GM19099 (cell line): Measurements from ENCODE around the gene MX1.

ENCODE experiments used
- POLR2A ChIP-seq: IDR thresholded peaks from 3 replicates; pipeline ENCODE4 v1.6.1; 2011; ENCODE audit warnings: low read depth; ENCODE audit not compliant: insufficient read length; ENCODE audit errors: extremely low read depth

Gene MX1

DNA sequence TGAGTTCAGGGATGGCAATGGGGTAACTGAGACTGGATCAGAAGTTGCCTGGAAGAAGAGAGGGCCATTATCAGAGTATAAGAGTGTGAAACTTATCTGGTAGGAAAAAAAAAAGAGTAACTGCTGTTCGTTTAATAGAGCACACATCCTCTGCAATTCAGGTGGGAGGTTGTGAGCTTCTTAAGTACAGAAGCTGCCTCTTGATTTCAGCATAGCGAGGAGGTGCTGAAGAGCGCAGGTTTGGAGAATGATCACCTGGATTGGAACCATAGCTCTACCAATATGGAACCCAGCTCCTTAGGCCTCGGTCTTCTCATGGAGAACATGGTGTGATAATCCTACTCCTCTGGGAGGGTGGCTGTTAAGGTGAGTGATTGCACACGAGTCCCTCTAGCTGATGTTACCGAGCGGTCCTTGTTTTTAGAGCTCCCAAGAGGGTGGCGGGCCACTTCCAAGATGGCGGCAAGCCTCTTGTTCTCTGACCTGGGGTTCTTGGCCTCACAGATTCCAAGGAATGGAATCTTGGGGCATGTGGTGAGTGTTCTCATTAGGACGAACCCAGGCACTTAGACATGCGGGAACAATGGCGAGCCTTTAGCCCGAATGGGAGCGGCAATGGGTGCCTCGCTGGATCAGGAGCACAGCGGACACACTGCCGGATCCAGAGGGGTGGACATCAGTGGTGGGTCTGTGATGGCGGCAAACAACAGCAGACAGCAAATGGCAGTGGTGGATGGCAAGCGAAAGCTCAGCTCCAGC is 3.3 kb upstream of the MX1 start:
- no peak for TF ChIP-seq POLR2A

DNA sequence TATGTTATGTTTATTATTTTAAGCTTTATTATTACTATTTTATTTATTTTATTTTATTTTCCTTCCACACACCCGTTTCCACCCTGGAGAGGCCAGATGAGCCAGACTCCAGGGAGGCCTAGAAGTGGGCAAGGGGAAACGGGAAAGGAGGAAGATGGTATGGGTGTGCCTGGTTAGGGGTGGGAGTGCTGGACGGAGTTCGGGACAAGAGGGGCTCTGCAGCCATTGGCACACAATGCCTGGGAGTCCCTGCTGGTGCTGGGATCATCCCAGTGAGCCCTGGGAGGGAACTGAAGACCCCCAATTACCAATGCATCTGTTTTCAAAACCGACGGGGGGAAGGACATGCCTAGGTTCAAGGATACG is 468 bp upstream of the MX1 start:
- TF ChIP-seq POLR2A: no peak

DNA sequence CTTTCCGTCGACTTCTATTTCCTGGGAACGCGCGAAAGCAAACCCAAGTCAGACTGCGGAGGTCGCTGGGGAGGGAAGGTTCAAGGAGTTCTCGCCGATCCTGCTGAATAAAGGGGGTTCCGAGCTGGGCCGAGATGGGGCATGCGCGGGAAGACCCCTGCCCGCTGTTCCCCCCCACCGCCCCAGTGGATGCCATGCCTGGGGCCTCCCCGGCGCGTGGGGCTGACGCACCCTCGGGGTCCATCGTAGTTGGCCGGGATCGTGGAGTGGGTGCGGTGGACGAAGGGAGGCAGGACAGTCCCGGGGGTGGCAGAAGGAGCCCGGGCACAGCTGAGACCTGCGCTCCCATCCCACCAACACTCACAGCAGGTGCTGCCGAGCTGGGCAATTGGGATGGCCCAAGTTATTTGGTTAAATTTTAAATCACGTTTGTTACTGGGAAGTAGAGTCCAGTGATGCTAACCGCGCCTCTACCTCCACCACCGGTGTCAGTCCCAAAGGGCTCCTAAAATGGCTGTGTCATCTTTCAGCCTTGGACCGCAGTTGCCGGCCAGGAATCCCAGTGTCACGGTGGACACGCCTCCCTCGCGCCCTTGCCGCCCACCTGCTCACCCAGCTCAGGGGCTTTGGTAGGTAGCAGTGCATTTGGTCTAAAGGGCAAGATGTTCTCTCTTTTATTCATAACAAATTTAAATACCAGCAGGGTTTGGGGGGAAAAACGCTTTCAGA is 801 bp downstream of the MX1 start:
- peak; percentile 22 for TF ChIP-seq POLR2A

DNA sequence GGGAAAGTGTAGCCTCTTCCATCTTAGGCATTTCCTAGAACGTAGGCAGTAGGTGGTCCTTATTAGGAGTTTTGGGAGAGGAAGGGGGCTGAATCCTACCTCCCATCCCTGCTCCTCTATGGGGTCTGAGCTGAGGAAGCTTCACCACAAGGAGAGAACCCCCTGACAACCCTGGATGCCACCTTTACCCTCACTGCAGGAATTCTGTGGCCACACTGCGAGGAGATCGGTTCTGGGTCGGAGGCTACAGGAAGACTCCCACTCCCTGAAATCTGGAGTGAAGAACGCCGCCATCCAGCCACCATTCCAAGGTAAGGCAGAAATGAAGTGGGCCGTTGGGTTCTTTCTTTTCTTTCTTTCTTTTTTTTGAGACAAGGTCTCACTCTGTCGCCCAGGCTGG is 1.5 kb downstream of the MX1 start:
- peak; percentile 7 for TF ChIP-seq POLR2A

DNA sequence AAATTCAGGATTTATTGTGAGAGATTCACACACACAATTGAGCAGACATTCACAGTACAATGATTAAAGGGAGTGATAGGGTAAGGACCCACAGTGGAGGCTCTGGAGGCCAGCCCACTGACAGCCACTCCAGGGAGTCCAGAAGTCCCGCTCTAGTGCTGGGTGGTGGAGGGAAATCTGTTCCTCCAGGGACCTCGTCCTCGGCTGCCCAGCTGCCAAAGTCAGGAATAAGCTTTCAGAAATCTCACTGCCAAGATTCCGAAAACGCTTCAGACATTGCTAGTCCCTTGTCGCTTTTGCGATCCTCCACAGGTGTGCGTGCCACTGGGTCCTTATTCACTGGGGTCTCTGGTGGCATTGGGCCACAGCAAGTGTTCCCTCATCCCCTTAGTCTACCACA is 2.3 kb downstream of the MX1 start:
- no peak for TF ChIP-seq POLR2A

DNA sequence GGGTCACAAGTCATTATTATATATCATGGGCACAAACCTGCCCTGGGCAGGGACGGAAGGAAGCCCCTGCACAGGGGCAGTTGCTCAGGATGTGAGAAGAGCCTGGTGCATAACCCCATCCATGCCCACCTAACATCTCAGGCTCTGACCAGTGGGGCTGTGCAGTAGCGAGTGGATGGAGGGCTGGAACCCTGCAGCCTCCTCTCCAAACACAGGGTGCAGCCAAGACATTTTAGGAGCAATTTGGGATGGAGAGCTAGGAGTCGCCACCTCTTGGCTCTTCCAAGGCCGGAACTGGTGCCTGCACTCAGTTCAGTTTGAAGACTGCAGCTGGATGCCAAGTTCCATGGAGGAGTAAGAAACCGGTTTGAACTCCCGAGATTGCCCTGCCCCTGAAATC is 2.8 kb downstream of the MX1 start:
- TF ChIP-seq POLR2A: no peak

DNA sequence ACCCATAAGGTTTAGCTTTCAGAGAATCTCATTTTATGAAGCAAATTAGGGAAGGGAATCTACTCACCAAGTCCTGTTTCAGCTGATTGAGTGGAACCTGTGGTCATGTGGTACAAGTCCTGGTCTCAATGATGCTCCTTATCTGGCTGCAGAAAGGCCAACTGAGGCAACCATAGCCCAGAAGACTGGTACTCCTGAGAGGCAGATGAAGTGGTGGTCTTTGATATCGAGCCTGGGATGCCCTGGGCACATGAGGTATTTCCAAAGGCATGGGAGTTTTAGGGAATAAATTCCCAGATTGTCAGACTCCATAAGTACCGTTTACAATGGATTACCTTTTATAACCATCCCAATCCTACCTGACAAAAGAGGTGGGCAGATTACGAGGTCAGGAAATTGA is 3.3 kb downstream of the MX1 start:
- TF ChIP-seq POLR2A: no peak

DNA sequence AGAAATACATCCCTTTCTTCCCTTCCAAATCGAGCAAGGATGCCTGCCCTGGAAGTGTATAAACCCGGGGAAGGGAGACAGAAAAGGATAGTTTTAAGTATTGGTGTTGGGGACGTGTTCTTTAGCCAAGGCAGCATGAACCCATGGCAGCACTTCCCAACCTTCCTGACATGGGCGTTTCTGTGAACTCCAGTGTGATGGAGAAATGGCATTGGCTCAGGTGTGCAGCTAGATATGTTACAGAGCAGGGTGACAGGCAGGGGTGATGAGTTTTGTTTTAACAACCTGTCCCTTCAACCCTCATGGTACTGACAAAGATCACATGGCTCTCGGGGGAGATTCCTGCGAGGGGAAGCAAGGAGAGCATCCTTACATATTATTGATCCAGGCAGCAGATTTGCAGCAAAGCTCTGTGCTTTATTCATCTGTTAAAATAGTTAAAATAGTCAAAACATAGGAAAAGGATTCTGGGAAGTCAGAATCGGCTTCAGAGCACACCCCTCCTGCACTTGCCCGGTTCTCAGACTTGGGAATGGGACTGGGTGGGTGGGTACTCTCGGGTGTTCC is 4.0 kb downstream of the MX1 start:
- TF ChIP-seq POLR2A: no peak

DNA sequence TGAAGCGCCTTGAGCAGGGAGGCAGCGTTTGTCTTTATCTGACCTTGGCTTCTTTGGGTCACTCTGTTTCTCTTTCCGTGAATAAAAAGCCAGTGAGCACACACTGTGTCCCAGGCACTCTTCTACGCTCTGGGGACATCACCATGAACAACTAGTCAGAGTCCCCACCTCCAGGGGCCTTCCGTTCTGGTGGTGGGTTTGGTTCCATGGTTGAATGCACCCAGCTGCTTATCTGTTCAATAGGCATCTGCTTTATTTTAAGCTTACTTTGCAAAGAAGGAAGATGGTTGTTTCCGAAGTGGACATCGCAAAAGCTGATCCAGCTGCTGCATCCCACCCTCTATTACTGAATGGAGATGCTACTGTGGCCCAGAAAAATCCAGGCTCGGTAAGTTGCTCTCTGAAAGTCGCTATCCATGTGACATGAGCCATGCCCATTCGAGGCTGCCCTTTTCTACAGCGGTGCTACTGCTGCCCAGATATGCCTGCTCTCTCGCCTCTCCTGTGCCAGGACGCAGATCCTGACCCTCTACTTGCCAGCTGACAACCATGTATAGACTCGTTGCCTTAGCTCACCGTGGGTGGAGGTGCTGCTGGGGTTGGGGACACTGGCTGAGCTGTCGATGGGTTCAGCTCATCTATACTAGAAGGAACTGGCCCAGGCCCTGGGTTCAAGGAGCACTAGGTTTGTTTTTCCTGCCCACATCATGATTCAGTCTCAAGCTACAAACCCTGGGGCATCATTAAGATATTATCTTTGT is 5.9 kb downstream of the MX1 start:
- peak; percentile 48 for TF ChIP-seq POLR2A

DNA sequence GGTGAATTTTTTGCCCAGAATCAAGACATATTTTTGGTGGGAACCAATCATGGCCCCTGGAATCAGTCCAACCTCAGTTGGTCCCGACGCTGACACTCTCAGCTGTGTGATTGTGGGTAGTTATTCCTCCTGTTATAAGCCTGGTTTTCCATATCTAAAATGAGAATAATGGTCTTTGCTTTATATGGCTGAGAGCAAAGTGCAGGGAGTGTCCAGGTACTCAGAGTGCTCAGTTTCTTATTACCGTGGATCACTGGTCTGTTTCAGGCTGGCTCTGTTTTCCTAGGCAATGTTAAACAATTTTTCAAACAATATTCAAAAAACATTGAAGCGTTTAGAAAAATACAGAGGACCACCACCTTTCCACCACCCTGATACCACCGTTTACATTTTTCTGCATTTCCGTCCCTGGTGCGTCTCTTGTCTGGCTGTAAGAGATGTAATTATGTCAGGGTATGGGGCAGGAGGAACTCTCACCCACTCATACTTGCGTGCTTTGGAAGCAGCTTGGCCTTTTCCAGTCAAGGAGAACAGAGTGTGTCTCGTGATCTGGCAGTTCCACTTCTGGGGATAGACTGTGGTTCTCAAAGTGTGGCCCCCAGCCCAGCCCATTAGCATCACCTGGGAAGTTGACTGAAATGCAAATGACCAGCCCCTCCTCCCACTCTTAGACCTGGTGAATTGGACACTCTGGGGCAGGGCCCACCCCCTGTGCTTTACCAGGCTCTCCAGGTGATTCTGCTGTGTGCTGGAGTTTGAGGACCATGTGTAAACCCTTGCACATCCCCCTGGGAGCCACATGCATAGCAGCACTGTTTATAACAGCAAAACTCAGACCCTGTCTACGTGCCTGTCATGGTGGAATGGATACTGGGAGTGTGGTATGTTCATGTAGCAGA is 6.8 kb downstream of the MX1 start:
- no peak for TF ChIP-seq POLR2A

DNA sequence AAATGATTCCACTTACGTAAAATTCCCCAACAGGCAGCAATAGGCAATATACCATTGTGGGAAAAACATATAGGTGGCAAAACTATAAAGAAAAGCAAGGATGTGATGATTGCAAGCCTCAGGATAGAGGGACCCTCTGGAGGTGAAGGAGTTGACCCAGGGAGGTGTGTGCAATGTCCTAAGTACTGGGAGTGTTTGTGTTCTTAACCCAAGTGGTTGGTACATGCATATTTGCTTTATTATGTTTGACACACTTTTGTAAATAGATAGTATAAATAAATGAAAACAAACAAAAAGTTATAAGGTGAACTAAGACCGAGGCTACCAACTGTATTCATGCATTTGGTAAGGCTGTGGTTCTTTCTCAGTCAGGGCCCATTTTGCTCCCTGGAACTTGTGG is 7.5 kb downstream of the MX1 start:
- no peak for TF ChIP-seq POLR2A

DNA sequence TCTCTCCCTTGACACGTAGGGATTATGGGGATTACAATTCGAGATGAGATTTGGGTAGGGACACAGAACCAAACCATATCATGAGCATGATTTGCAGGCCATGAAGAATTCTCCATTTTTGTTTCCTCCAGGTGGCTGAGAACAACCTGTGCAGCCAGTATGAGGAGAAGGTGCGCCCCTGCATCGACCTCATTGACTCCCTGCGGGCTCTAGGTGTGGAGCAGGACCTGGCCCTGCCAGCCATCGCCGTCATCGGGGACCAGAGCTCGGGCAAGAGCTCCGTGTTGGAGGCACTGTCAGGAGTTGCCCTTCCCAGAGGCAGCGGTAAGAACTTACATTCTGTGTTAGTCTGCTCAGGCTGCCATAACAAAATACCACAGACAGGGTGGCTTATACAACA is 9.7 kb downstream of the MX1 start:
- TF ChIP-seq POLR2A: no peak

DNA sequence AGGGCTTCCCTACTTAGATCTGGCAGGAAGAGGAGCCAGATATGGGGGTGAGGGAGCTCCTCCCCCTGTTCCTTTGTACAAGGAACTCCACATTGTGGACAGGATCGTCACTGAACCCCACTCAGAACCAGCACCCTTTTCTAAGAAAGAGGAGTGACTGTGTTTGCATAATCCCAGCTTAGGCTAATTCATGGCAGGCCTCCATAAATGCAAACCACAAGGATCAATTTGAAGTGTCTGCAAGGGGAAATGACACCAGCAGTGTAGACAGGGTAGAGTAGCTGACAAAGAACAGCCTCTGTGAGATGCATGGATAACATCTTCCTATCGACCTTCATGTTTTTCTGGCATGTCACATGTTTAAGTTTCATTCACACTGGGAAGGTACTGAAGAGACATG is 11.7 kb downstream of the MX1 start:
- no peak for TF ChIP-seq POLR2A

DNA sequence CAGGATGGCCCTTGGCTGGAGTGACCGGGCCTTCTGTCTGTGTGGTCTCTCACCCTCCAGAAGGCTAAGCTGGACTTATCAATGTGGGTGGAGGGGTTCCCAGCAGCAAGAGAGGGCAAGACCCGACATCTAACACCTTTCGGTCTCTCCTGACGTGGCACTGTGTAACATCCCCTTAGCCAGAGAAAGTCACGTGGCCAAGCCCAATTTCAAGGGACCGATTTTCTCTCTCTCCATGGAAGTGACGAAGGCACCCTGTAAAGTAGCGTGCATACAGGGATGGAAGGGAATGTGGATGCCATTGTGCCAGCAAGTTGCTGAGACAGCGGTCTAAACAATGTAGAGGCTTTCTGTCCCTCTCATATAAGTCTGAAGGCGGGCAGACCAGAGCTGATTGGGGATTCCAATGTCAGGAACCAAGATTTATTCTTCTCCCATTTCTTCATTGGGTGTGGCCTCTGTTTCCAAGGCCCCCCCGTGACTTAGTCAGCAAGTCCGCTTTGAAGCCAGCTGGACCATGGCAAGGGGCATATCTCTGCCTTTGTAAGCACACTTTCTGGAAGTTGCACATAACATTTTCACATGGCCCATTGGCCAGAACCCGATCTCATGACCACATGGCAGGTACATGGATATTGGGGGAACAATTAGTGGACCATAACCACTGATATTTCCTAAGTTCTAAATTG is 12.5 kb downstream of the MX1 start:
- TF ChIP-seq POLR2A: peak; percentile 5
